OCI-LY1 (cell line): ENCODE measurements around the gene PAX4.

Source experiments
- H2AFZ ChIP-seq: fragments of 200-600 bp; sonication (generic), shearing (Covaris generic); 2 replicates; pipeline ENCODE4 v1.6.0; 2014; ENCODE audit warnings: antibody characterized with exemption, mild to moderate bottlenecking, low read length
- H3F3A ChIP-seq: fragments of 200-600 bp; sonication (generic), shearing (Covaris generic); 2 replicates; pipeline ENCODE4 v1.6.0; 2014; ENCODE audit warnings: mild to moderate bottlenecking, antibody characterized with exemption, low read length, moderate library complexity; ENCODE audit not compliant: insufficient read depth
- H3K27ac ChIP-seq: fragments of 200-600 bp; sonication (generic); 2 replicates; pipeline ENCODE4 v1.5.1; 2014; ENCODE audit warnings: low read length, mixed run types, mild to moderate bottlenecking, low read depth; ENCODE audit not compliant: poor library complexity, severe bottlenecking
- H3K27me3 ChIP-seq: fragments of 200-600 bp; sonication (generic); 2 replicates; pipeline ENCODE4 v1.6.0; 2014; ENCODE audit warnings: antibody characterized with exemption, mild to moderate bottlenecking, low read length, moderate library complexity; ENCODE audit not compliant: insufficient read depth
- H3K36me3 ChIP-seq: fragments of 200-600 bp; sonication (generic); 2 replicates; pipeline ENCODE4 v1.6.1; 2014; ENCODE audit warnings: mild to moderate bottlenecking, antibody characterized with exemption, low read length, moderate library complexity, mixed read lengths; ENCODE audit not compliant: insufficient read depth
- H3K4me1 ChIP-seq: fragments of 200-600 bp; sonication (generic); 2 replicates; pipeline ENCODE4 v1.5.1; 2014; ENCODE audit warnings: mild to moderate bottlenecking, low read length, moderate library complexity; ENCODE audit not compliant: insufficient read depth, severe bottlenecking
- H3K4me2 ChIP-seq: fragments of 200-600 bp; sonication (generic), shearing (Covaris generic); 2 replicates; pipeline ENCODE4 v1.6.1; 2014; ENCODE audit warnings: low read length
- H3K4me3 ChIP-seq: fragments of 200-600 bp; sonication (generic); 2 replicates; pipeline ENCODE4 v1.5.1; 2014; ENCODE audit warnings: low read length, low read depth, mild to moderate bottlenecking, mixed read lengths; ENCODE audit not compliant: poor library complexity, severe bottlenecking
- H3K79me2 ChIP-seq: fragments of 200-600 bp; shearing (Covaris generic); 2 replicates; pipeline ENCODE4 v1.6.1; 2016; ENCODE audit warnings: mixed run types, low read length, mixed read lengths; ENCODE audit not compliant: insufficient read depth
- H3K9ac ChIP-seq: fragments of 200-600 bp; sonication (generic), shearing (Covaris generic); 2 replicates; pipeline ENCODE4 v1.6.1; 2014; ENCODE audit warnings: mild to moderate bottlenecking, low read length, mixed read lengths
- H3K9me2 ChIP-seq: fragments of 200-600 bp; sonication (generic), shearing (Covaris generic); 2 replicates; pipeline ENCODE4 v1.6.1; 2014; ENCODE audit warnings: low read depth, mild to moderate bottlenecking, low read length, mixed read lengths
- H3K9me3 ChIP-seq: fragments of 200-600 bp; shearing (Covaris generic); 2 replicates; pipeline ENCODE4 v1.6.1; 2014; ENCODE audit warnings: low read length, mixed read lengths
- H4K20me1 ChIP-seq: fragments of 200-600 bp; sonication (generic), shearing (Covaris generic); 2 replicates; pipeline ENCODE4 v1.6.0; 2016; ENCODE audit warnings: mild to moderate bottlenecking, low read length; ENCODE audit not compliant: insufficient read depth
- CTCF ChIP-seq: fragments of 200-600 bp; sonication (generic), shearing (Covaris generic); IDR thresholded peaks from 2 replicates; pipeline ENCODE4 v1.5.1; 2017; ENCODE audit warnings: mild to moderate bottlenecking, antibody characterized with exemption, low read length, moderate library complexity, mixed read lengths
- EZH2 ChIP-seq: fragments of 200-600 bp; sonication (generic), shearing (Covaris generic); IDR thresholded peaks from 2 replicates; pipeline ENCODE4 v1.8.0; 2017; ENCODE audit warnings: borderline replicate concordance, mixed run types, mild to moderate bottlenecking, antibody characterized with exemption, low read length, moderate library complexity, mixed read lengths

Gene PAX4

GRCh38 chr7:127629268-127629854 lies 11.4 kb upstream of the PAX4 start:
- Histone ChIP-seq H3K9me3 (peaks cover 5% of the 10 kb centered on the region; the same call in 1 of the 2 replicates), H3K9ac (no peak overlapping the region), H3K4me2 (no peak overlapping the region), H3K79me2 (no peaks in the 10 kb centered on the region), H3K4me3 (no peak overlapping the region), H2AFZ (no peak overlapping the region), H3K36me3 (no peaks in the 10 kb centered on the region; the same call in 1 of the 2 replicates), H3K9me2 (0 out of 2 replicates have a peak, but pooled peaks cover 4% of the 10 kb centered on the region), H3F3A (no peaks in the 10 kb centered on the region), H4K20me1 (no peaks in the 10 kb centered on the region), H3K27ac (no peak overlapping the region), H3K27me3 (peaks cover under 1% of the 10 kb centered on the region; the same call in 1 of the 2 replicates), H3K4me1 (no peaks in the 10 kb centered on the region)
- TF ChIP-seq CTCF (peak; percentile 97), EZH2 (no peak)

GRCh38 chr7:127628445-127628844 lies 10.5 kb upstream of the PAX4 start:
- Histone ChIP-seq H4K20me1 (no peaks in the 10 kb centered on the region), H3K4me2 (no peak overlapping the region), H2AFZ (no peak overlapping the region), H3K9me2 (0 out of 2 replicates have a peak, but pooled peaks cover 4% of the 10 kb centered on the region), H3K9me3 (peaks cover 5% of the 10 kb centered on the region; the same call in 1 of the 2 replicates), H3K4me3 (no peak overlapping the region), H3K27ac (no peak overlapping the region), H3K27me3 (no peaks in the 10 kb centered on the region; the same call in 1 of the 2 replicates), H3F3A (no peaks in the 10 kb centered on the region), H3K36me3 (no peaks in the 10 kb centered on the region; the same call in 1 of the 2 replicates), H3K4me1 (no peaks in the 10 kb centered on the region), H3K79me2 (no peaks in the 10 kb centered on the region), H3K9ac (no peak overlapping the region)
- TF ChIP-seq EZH2 (no peak), CTCF (peak; percentile 67)

GRCh38 chr7:127625331-127625730 lies 7.4 kb upstream of the PAX4 start:
- H3K4me3 ChIP-seq, result no peak overlapping the region
- H3K36me3 ChIP-seq, result no peaks in the 10 kb centered on the region
- no peak overlapping the region for H3K4me2 ChIP-seq
- H3F3A ChIP-seq, result no peaks in the 10 kb centered on the region
- H3K79me2 ChIP-seq, result no peaks in the 10 kb centered on the region
- H2AFZ ChIP-seq, result no peak overlapping the region
- no peak overlapping the region for H3K27ac ChIP-seq
- no peak for TF ChIP-seq CTCF
- no peak overlapping the region for H3K9ac ChIP-seq
- H4K20me1 ChIP-seq, result no peaks in the 10 kb centered on the region
- no peaks in the 10 kb centered on the region for H3K4me1 ChIP-seq
- no peaks in the 10 kb centered on the region for H3K27me3 ChIP-seq
- 0 out of 2 replicates have a peak, but pooled peaks cover 4% of the 10 kb centered on the region for H3K9me2 ChIP-seq
- 0 out of 2 replicates have a peak, but pooled peaks cover 3% of the 10 kb centered on the region for H3K9me3 ChIP-seq
